ENCODE data around the gene SSH3. TPM values are rescaled to one million over a fixed set of nuclear protein-coding genes. Genes with fewer than 3 reads are reported as not detected.
A peak's percentile ranks its signal among the peaks of the same experiment; 100 is the strongest.

SSH3 gene
- total RNA-seq, 1 experiment from 2014 or later: 2.5 TPM

DNA sequence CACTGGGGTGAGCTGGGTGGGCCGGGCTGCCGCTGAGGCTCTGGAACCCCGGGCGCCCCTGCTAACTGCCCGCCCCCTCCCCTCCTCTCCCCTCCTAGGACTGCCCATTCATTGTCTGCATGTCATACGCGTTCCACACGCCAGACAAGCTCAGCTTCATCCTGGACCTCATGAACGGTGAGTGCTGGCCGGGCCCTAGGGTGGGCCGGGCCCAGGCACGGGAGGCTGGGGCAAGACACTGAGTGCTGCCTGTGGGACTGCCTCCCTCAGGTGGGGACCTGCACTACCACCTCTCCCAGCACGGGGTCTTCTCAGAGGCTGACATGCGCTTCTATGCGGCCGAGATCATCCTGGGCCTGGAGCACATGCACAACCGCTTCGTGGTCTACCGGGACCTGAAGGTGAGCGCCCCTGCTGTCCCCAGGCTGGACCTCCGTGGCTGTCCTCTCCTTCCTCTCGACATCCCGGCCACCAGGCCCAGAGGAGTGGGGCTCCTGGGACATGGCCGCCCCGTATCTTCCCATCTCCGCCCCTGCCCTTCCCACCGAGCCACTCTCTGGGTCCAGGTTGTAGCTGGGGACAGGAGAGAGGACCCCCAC is 21.7 kb upstream of the SSH3 start:
- Histone ChIP-seq H3K4me3 (no peak overlapping the region), H3K27me3 (no peaks in the 10 kb centered on the region), H3K4me1 (peaks cover 31% of the 10 kb centered on the region), H3K9me3 (replicated peaks) (no peaks in the 10 kb centered on the region), H3K27ac (peak overlapping the region; percentile 79), H3K36me3 (peaks cover 47% of the 10 kb centered on the region)
- DNase-seq: no peak

DNA sequence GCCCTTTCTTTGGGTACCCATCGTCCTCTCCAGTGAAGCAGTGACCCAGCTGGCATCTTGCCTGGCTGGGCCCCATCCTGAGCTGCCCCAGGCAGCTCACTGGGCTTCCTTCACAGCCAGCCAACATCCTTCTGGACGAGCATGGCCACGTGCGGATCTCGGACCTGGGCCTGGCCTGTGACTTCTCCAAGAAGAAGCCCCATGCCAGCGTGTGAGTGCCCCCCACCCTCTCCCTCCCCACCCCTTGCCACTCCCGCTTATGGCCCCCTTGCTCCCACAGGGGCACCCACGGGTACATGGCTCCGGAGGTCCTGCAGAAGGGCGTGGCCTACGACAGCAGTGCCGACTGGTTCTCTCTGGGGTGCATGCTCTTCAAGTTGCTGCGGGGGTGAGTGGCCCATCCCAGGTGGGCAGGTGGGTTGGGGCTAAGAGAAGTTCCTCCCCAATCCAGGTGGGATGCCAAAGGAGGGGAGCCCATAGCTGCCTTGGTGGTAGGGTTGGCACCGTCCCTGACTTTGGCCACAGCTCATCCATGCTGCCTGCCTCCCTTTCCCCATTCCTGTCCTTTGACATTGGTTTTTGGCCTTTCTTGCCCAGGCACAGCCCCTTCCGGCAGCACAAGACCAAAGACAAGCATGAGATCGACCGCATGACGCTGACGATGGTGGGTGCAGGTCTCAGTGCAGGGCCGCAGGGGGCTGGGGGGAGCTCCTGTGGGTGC is 21.0 kb upstream of the SSH3 start:
- Histone ChIP-seq H3K27ac (no peak overlapping the region; the same call in 1 of the 2 replicates), H3K27me3 (no peaks in the 10 kb centered on the region), H3K9me3 (replicated peaks) (no peaks in the 10 kb centered on the region), H3K4me3 (no peak overlapping the region), H3K4me1 (peaks cover 25% of the 10 kb centered on the region), H3K36me3 (peaks cover 47% of the 10 kb centered on the region)
- DNase-seq: no peak

DNA sequence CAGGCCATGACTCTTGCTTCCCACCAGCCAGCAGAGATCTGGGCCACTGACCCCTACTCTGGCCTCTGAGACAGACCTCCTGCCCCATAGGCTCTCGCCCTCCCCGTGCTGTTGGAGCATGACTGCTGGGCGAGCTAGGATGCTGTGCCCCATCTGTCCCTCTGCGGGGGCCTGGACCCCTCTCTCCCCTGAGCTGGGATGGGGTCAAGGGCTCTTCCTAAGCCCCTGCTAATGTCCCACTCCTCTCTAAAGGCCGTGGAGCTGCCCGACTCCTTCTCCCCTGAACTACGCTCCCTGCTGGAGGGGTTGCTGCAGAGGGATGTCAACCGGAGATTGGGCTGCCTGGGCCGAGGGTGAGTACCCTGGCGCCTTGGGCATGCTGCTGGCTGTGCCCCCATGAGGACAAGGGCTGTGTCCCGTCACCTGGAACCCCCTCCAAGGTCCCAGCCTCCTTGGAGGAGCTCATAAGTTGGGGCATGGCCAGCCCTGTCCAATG is 20.4 kb upstream of the SSH3 start:
- no peaks in the 10 kb centered on the region for H3K27me3 ChIP-seq
- H3K36me3 ChIP-seq: peaks cover 47% of the 10 kb centered on the region
- H3K4me3 ChIP-seq: no peak overlapping the region
- H3K27ac ChIP-seq: no peak overlapping the region
- no peaks in the 10 kb centered on the region for H3K9me3 ChIP-seq (replicated peaks)
- peaks cover 26% of the 10 kb centered on the region for H3K4me1 ChIP-seq
- DNase-seq: no peak

DNA sequence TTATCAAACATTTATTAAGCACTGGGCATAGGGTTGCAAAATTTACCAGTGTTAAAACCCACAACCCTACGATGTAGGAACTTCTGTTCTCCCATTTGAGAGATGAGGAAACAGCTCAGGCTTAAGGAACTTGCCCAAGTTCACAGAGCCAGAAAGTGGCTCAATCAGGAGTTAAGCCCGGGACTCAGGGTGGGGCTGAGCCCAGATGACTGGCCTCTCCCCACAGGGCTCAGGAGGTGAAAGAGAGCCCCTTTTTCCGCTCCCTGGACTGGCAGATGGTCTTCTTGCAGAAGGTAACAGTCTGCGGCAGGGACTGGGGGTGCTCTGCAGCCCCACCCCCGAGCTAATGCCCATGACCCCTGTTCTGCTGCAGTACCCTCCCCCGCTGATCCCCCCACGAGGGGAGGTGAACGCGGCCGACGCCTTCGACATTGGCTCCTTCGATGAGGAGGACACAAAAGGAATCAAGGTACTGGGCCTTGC is 19.8 kb upstream of the SSH3 start:
- Histone ChIP-seq H3K9me3 (replicated peaks) (no peaks in the 10 kb centered on the region), H3K4me1 (peaks cover 24% of the 10 kb centered on the region), H3K27ac (no peak overlapping the region), H3K4me3 (no peak overlapping the region), H3K27me3 (no peaks in the 10 kb centered on the region), H3K36me3 (peaks cover 47% of the 10 kb centered on the region)
- DNase-seq: no peak

DNA sequence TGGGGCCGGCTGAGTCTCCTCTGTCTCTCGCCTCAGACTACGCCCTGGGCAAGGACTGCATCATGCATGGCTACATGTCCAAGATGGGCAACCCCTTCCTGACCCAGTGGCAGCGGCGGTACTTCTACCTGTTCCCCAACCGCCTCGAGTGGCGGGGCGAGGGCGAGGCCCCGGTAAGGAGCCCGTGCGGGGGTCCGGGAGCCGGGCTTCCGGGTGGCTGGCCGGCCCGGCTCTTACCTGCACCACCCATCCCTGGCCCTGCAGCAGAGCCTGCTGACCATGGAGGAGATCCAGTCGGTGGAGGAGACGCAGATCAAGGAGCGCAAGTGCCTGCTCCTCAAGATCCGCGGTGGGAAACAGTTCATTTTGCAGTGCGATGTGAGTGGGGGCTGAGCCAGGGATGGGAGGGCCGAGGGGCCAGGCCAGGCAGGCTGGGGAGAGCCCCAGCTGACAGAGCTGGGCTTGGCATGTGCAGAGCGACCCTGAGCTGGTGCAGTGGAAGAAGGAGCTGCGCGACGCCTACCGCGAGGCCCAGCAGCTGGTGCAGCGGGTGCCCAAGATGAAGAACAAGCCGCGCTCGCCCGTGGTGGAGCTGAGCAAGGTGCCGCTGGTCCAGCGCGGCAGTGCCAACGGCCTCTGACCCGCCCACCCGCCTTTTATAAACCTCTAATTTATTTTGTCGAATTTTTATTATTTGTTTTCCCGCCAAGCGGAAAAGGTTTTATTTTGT is 18.4 kb upstream of the SSH3 start:
- peaks cover 39% of the 10 kb centered on the region for H3K36me3 ChIP-seq
- H3K4me1 ChIP-seq: peaks cover 24% of the 10 kb centered on the region
- DNase-seq: no peak
- H3K27ac ChIP-seq: no peak overlapping the region
- H3K9me3 ChIP-seq (replicated peaks): no peaks in the 10 kb centered on the region
- H3K4me3 ChIP-seq: no peak overlapping the region
- H3K27me3 ChIP-seq: no peaks in the 10 kb centered on the region

DNA sequence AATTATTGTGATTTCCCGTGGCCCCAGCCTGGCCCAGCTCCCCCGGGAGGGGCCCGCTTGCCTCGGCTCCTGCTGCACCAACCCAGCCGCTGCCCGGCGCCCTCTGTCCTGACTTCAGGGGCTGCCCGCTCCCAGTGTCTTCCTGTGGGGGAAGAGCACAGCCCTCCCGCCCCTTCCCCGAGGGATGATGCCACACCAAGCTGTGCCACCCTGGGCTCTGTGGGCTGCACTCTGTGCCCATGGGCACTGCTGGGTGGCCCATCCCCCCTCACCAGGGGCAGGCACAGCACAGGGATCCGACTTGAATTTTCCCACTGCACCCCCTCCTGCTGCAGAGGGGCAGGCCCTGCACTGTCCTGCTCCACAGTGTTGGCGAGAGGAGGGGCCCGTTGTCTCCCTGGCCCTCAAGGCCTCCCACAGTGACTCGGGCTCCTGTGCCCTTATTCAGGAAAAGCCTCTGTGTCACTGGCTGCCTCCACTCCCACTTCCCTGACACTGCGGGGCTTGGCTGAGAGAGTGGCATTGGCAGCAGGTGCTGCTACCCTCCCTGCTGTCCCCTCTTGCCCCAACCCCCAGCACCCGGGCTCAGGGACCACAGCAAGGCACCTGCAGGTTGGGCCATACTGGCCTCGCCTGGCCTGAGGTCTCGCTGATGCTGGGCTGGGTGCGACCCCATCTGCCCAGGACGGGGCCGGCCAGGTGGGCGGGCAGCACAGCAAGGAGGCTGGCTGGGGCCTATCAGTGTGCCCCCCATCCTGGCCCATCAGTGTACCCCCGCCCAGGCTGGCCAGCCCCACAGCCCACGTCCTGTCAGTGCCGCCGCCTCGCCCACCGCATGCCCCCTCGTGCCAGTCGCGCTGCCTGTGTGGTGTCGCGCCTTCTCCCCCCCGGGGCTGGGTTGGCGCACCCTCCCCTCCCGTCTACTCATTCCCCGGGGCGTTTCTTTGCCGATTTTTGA is 17.5 kb upstream of the SSH3 start:
- peaks cover 36% of the 10 kb centered on the region for H3K36me3 ChIP-seq
- no peak for DNase-seq
- H3K9me3 ChIP-seq (replicated peaks): no peaks in the 10 kb centered on the region
- peaks cover 16% of the 10 kb centered on the region for H3K4me1 ChIP-seq
- H3K4me3 ChIP-seq: no peak overlapping the region
- no peaks in the 10 kb centered on the region for H3K27me3 ChIP-seq
- H3K27ac ChIP-seq: no peak overlapping the region

DNA sequence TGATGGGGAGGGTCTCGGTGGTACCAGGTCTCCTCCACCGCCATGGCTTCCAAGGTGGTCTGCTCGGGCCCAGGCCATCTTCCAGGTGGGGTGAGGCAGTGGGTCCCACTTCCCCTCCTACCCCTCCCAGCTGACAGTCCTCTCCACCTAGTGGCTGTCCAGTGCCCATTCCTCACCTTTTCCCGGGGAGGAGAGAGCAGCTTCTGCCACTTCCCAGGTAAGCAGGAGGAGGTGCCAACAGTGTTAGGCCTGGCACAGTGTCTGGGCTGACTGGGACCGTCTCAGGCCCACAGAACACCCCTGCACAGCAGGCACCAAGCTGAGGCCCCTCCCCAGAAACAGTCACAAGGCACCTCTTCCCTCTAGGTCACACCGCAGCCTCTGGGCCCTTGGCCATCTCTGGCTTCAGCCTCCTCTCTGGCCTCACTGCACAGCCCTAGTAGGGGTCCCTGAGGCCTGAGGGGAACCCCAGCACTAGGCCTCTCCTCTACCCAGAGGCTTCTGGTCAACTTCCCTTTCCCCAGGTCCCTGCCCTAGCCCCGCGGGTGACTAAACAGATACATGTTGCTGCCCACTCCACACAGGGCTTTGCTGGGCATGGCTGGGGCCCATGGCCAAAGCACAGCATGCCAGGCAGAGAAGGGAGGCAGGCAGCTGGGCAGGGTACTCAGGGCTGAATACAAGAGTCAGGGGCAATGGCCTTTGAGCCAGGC is 16.6 kb upstream of the SSH3 start:
- Histone ChIP-seq H3K27ac (no peak overlapping the region), H3K36me3 (peaks cover 34% of the 10 kb centered on the region), H3K27me3 (no peaks in the 10 kb centered on the region), H3K4me1 (peaks cover 7% of the 10 kb centered on the region), H3K9me3 (replicated peaks) (no peaks in the 10 kb centered on the region), H3K4me3 (no peak overlapping the region)
- DNase-seq: no peak

DNA sequence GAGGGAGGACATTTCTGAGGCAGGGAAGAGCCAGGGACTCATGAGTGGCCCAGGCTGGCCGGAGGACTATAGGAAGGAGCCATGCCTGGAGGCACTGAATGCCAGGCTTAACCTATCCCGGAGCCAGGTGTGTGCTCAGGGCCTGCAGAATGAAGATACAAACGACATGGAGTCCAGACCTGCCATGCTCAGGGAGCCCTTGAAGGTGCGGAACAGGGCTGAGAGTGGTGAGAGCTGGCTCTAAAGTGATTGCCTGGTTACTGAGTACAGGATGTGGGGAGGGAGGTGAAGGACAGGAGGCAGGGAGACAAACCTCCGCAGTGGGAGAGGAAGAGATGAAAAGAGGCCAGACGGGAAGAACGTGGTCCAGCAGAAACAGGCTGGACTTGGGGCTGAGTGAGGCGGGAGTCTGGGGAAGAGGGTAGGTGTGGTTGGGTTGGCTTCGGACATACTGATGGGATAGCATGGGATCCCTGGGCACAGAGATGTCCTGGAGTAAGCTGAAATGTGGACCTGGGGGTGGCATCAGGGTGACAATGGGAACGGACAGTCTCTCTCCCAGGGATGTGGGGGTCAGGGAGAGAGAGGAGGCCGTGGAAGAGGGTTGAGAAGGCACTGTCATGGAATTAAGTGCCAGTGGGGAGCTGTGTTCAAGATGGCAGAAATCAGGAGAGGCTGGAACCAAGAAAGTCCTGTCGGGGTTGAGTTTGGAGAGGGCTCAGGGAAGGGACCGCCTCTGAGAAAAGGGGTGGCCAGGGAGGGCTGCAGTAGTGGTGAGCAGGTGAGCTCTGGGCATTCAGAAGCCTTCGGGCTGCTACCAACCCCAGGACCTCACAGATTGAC is 15.8 kb upstream of the SSH3 start:
- peak overlapping the region; percentile 95 for H3K27ac ChIP-seq
- peaks cover 7% of the 10 kb centered on the region for H3K4me1 ChIP-seq
- peaks cover 30% of the 10 kb centered on the region for H3K36me3 ChIP-seq
- DNase-seq: no peak
- H3K27me3 ChIP-seq: no peaks in the 10 kb centered on the region
- H3K4me3 ChIP-seq: peak overlapping the region; percentile 91
- no peaks in the 10 kb centered on the region for H3K9me3 ChIP-seq (replicated peaks)

DNA sequence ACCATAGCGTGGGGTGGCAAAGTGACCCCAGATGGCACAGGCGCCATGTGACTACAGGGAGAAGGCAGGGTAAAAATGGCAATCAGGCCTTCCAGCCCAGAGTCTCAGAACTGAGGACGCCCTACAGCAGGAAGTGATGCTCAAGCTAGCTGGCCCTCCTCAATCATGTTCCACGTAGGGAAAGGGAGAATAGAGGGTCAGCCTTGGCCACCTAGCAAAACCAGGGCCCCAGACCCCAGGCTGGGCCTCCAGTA is 15.2 kb upstream of the SSH3 start:
- no peaks in the 10 kb centered on the region for H3K27me3 ChIP-seq
- DNase-seq: no peak
- H3K27ac ChIP-seq: peak overlapping the region; percentile 95
- peaks cover 7% of the 10 kb centered on the region for H3K4me1 ChIP-seq
- H3K4me3 ChIP-seq: peak overlapping the region; percentile 91
- H3K36me3 ChIP-seq: peaks cover 29% of the 10 kb centered on the region
- no peaks in the 10 kb centered on the region for H3K9me3 ChIP-seq (replicated peaks)

DNA sequence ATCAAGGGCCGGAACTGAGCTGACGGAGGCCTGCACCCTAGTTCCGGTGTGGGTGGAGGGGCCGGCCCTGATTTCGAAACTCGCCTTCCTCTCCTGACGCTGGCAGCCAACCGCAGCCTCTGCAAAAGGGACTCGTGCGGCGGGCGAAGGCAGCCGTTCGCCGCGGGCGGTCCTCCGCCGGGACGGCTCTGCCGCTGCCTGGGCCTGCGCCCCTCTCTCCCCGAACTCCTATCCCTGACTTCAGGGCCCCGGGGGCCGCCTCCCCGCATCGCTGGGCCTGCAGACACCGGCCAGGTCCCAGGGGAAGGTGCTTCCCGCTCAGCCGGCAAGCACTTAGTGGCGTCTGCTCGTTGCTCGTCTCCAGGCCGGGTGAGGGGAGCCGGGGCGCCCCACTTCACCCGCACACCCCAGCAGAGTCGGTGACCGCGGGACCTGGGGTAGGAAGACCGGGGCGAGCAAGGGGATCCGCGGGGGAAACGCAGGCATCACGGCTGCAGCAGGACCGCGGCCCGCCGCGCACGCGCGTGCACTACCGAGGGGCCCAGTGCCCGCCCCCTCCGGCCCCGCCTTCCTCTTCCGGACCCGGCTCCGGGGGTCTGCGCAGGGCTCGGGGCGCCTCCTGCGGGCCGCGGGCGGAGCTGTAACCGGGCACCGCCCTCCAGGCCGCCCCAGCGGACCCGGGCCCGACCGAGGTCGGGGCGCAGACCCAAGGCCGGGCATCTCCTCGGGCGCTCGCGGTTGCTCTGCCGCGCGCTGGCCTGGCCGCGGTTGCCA is 14.7 kb upstream of the SSH3 start:
- Histone ChIP-seq H3K4me3 (peak overlapping the region; percentile 91), H3K9me3 (replicated peaks) (no peaks in the 10 kb centered on the region), H3K27me3 (no peaks in the 10 kb centered on the region), H3K36me3 (peaks cover 25% of the 10 kb centered on the region), H3K27ac (peak overlapping the region; percentile 95), H3K4me1 (peaks cover 7% of the 10 kb centered on the region)
- DNase-seq: peak; percentile 88 to 90

DNA sequence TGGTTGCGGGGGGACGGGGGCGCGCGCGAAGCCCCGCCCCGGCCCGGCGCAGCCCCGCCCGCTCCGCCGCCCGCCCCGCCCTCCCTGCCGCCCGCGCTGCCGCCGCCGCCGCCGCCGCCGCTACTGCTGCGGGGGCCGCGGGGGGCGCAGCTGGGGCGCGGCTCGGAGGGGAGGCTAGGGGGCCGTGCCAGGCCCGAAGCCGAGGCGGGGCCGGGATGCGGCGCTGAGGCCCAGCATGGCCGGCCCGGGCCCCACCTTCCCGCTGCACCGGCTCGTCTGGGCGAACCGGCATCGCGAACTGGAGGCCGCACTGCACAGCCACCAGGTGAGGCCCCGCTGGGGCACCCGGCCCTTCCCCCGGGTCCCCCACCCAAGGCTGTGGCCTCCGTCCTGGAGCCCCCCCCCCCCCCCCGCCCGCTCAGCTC is 14.1 kb upstream of the SSH3 start, which contains the start of gene ANKRD13D:
ANKRD13D (plus strand) TSS at position 78 of the 425 bp plus-strand sequence; CDS start at position 236, 158 bp downstream.
- Histone ChIP-seq H3K4me1 (peaks cover 7% of the 10 kb centered on the region), H3K36me3 (peaks cover 24% of the 10 kb centered on the region), H3K27ac (peak within 1 kb of the TSS; percentile 95), H3K9me3 (replicated peaks) (no peaks in the 10 kb centered on the region), H3K4me3 (peak within 1 kb of the TSS; percentile 91), H3K27me3 (no peaks in the 10 kb centered on the region)
- no peak for DNase-seq

DNA sequence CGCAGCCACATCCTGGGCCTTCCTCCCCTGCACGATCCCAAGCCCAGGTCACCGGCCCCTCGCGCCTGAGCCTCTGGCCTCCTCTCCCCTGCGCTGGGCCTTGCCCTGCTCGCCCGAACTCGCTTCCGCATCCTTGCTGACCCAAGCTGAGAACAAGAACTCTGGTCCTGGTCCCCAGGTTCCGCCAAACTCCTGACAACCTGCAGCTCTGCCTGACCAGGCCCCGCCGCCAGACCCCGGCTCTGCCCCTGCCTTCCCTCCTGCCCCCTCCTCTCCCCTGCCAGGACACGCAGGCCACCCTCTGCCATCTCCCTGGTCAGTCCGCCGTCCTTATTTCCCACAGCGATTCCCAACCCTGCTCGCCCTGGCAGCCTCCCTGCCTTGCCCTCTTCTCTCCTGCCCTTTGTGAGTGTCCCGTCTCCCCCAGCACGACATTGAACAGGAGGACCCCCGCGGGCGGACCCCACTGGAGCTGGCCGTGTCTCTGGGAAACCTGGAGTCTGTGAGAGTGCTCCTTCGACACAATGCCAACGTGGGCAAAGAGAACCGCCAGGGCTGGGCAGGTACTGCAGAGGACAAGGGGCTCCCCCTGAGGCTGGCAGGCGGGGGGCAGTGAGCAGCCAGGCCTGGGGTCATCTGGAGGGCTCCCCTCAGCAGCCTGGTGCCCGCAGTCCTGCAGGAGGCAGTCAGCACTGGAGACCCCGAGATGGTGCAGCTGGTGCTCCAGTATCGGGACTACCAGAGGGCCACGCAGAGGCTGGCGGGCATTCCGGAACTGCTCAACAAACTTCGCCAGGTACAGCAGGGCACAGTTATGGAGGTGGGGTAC is 13.5 kb upstream of the SSH3 start:
- peaks cover 7% of the 10 kb centered on the region for H3K4me1 ChIP-seq
- H3K4me3 ChIP-seq: peak overlapping the region; percentile 91
- H3K27me3 ChIP-seq: no peaks in the 10 kb centered on the region
- no peaks in the 10 kb centered on the region for H3K9me3 ChIP-seq (replicated peaks)
- H3K27ac ChIP-seq: peak overlapping the region; percentile 13; the same call in 1 of the 2 replicates
- H3K36me3 ChIP-seq: peaks cover 24% of the 10 kb centered on the region
- peak in 1 of 2 experiments; percentile 31 for DNase-seq
